Mononuclear cell (primary cell): Measurements from ENCODE around the gene RSKR. TPM values are rescaled to one million over a fixed set of nuclear protein-coding genes. Genes with fewer than 3 reads are reported as not detected.
"Not testable (repeated sequence)": the region's sequence is repeated elsewhere in the genome, so short reads cannot be mapped to it uniquely, and the experiment has no call there.

ENCODE experiments used
- H3K27me3 ChIP-seq: 2 replicates; pipeline ENCODE4 v1.6.0; 2011; ENCODE audit warnings: low read length, control low read depth; ENCODE audit not compliant: insufficient read depth
- H3K4me1 ChIP-seq: 2 replicates; pipeline ENCODE4 v1.5.1; 2011; ENCODE audit warnings: mild to moderate bottlenecking, low read length, control low read depth; ENCODE audit not compliant: insufficient read depth
- H3K4me3 ChIP-seq: 2 replicates; pipeline ENCODE4 v1.5.1; 2011; ENCODE audit warnings: mild to moderate bottlenecking, low read length, moderate library complexity
- H3K9me3 ChIP-seq: 2 replicates; pipeline ENCODE4 v1.5.1; 2011; ENCODE audit warnings: low read depth, mild to moderate bottlenecking, control low read depth, low read length
- total RNA-seq: library from RNA; depleted of rRNA; stranded (reverse); fragments of >200 nt; gene quantifications from one replicate; pipeline ENCODE4 v1.2.3, GENCODE V29; 2012

Gene RSKR
- 4.9 TPM for total RNA-seq

- Histone ChIP-seq H3K4me1 (peaks cover 5% of the 10 kb centered on the region), H3K4me3 (no peak within 1 kb of the TSS), H3K9me3 (no peaks in the 10 kb centered on the region), H3K27me3 (no peaks in the 10 kb centered on the region)
Measured at GRCh38 chr17:28613931-28614381, at the start of gene RSKR. Gene RSKR, minus strand, starts transcription at chr17:28614185. Its CDS starts 24 bp downstream, at chr17:28614161.

GRCh38 chr17:28663723-28664122, 49.7 kb upstream of the RSKR start:
- H3K9me3 ChIP-seq: no peaks in the 10 kb centered on the region
- no peak overlapping the region for H3K4me3 ChIP-seq
- H3K4me1 ChIP-seq: peaks cover 44% of the 10 kb centered on the region
- H3K27me3 ChIP-seq: no peaks in the 10 kb centered on the region

GRCh38 chr17:28662527-28662829, 48.5 kb upstream of the RSKR start:
- H3K4me1 ChIP-seq: peaks cover 36% of the 10 kb centered on the region
- peak overlapping the region; percentile 85 for H3K4me3 ChIP-seq
- no peaks in the 10 kb centered on the region for H3K27me3 ChIP-seq
- H3K9me3 ChIP-seq: no peaks in the 10 kb centered on the region

- H3K4me1 ChIP-seq: peaks cover 36% of the 10 kb centered on the region
Measured at GRCh38 chr17:28661635-28662526, 47.9 kb upstream of the RSKR start, which contains the start of the genes SDF2 and SUPT6H. Gene SDF2, minus strand, starts transcription at chr17:28661906. Its CDS starts 30 bp downstream, at chr17:28661876. Gene SUPT6H, plus strand, starts transcription at chr17:28662205. Its CDS starts 11,197 bp downstream, at chr17:28673402.

GRCh38 chr17:28659497-28659881, 45.5 kb upstream of the RSKR start:
- H3K4me3 ChIP-seq, H3K27me3 ChIP-seq, H3K9me3 ChIP-seq: not testable (repeated sequence)
- H3K4me1 ChIP-seq: peaks cover 32% of the 10 kb centered on the region

More at GRCh38 chr17:28661635-28662526, 47.9 kb upstream of the RSKR start, which contains the start of the genes SDF2 and SUPT6H:
- Histone ChIP-seq H3K27me3 (no peaks in the 10 kb centered on the region), H3K4me3 (peak within 1 kb of the TSS; percentile 85), H3K9me3 (no peaks in the 10 kb centered on the region)

- not testable (repeated sequence) for H3K27me3 ChIP-seq
Measured at GRCh38 chr17:28658766-28659496, 44.9 kb upstream of the RSKR start.

GRCh38 chr17:28658342-28658741, 44.4 kb upstream of the RSKR start:
- not testable (repeated sequence) for H3K27me3 ChIP-seq, H3K9me3 ChIP-seq, H3K4me3 ChIP-seq
- peaks cover 21% of the 10 kb centered on the region for H3K4me1 ChIP-seq

More at GRCh38 chr17:28658766-28659496, 44.9 kb upstream of the RSKR start:
- H3K4me3 ChIP-seq, H3K9me3 ChIP-seq: not testable (repeated sequence)
- H3K4me1 ChIP-seq: peaks cover 27% of the 10 kb centered on the region

- Histone ChIP-seq H3K9me3 (no peaks in the 10 kb centered on the region), H3K4me1 (peaks cover 15% of the 10 kb centered on the region), H3K27me3 (no peaks in the 10 kb centered on the region), H3K4me3 (no peak overlapping the region)
Measured at GRCh38 chr17:28657756-28658155, 43.8 kb upstream of the RSKR start.

- no peaks in the 10 kb centered on the region for H3K9me3 ChIP-seq
- H3K4me3 ChIP-seq: no peak overlapping the region
- H3K27me3 ChIP-seq: no peaks in the 10 kb centered on the region
- peaks cover under 1% of the 10 kb centered on the region for H3K4me1 ChIP-seq
Measured at GRCh38 chr17:28655160-28655559, 41.2 kb upstream of the RSKR start.

- H3K4me3 ChIP-seq: no peak overlapping the region
- H3K27me3 ChIP-seq: no peaks in the 10 kb centered on the region
- H3K4me1 ChIP-seq: peaks cover 28% of the 10 kb centered on the region
- H3K9me3 ChIP-seq: no peaks in the 10 kb centered on the region
Measured at GRCh38 chr17:28648698-28649097, 34.7 kb upstream of the RSKR start.

- H3K4me1 ChIP-seq: peaks cover 40% of the 10 kb centered on the region
- peak overlapping the region; percentile 13 for H3K4me3 ChIP-seq
- no peaks in the 10 kb centered on the region for H3K9me3 ChIP-seq
- H3K27me3 ChIP-seq: no peaks in the 10 kb centered on the region
Measured at GRCh38 chr17:28646039-28646754, 32.2 kb upstream of the RSKR start.

- peak overlapping the region; percentile 90 for H3K4me3 ChIP-seq
- H3K27me3 ChIP-seq: no peaks in the 10 kb centered on the region
- H3K4me1 ChIP-seq: peaks cover 40% of the 10 kb centered on the region
- H3K9me3 ChIP-seq: no peaks in the 10 kb centered on the region
Measured at GRCh38 chr17:28645576-28645939, 31.6 kb upstream of the RSKR start.

- Histone ChIP-seq H3K27me3 (no peaks in the 10 kb centered on the region), H3K9me3 (no peaks in the 10 kb centered on the region), H3K4me3 (peak within 1 kb of the TSS; percentile 90), H3K4me1 (peaks cover 40% of the 10 kb centered on the region)
Measured at GRCh38 chr17:28644787-28645575, 31.0 kb upstream of the RSKR start, which contains the start of gene BLTP2. Gene BLTP2, minus strand, starts transcription at chr17:28645158. Its CDS starts 102 bp downstream, at chr17:28645056.
